Erythroblast (primary cell): ENCODE results near the gene POLD3.

Source experiments
- GATA1 ChIP-seq: IDR thresholded peaks from 2 replicates; pipeline ENCODE4 v1.6.1; 2011; ENCODE audit warnings: low read depth, mild to moderate bottlenecking, control low read depth, low read length, moderate library complexity
- POLR2A ChIP-seq: IDR thresholded peaks from 2 replicates; pipeline ENCODE4 v1.6.1; 2011; ENCODE audit warnings: mild to moderate bottlenecking, low read length

DNA sequence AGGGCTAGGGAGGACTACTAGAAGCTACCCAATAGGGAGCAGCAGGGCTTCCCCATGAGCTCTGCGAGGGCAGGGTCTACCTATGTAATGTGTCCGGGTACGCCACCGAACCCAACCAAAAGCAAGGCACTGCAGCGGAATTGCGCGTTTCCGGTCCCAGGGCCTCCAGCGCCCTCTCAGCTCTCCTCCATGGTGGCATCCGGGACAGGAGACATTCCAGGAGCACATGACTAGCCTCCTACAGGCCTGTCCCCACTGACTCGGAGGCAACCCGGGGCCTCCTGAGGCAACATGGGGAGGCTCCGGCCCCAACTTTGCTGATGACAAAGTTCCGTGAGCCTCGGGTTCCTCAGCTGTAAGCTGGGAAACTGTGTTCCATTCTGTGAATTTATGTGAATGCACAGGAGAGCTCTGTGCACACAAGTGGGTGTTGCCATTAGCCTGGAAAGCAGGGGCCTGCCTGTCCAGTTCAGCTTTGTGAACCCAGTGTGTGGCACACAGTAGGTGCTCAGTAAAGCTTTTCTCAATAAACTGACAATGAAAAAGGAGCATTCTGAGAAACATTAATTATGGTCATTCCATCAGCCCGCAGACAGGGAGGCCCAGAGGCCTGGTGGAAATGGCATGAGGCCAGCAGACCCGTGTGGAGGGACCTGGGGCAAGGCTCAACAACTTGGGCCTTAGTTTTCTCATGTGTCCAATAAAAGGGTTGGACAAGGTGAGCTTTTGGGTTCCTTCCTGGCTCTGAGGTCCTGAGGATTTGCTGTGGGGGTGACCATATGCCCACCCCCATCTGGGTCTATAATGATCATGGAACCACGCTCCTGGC is 88.5 kb downstream of the POLD3 start:
- TF ChIP-seq POLR2A = no peak
- TF ChIP-seq GATA1 = no peak
